IPS-20b (cell line): ENCODE measurements around the gene SLC6A18.

Source experiments
- H3K27ac ChIP-seq: one replicate; pipeline ENCODE4 v1.5.1; 2013; ENCODE audit warnings: low read length
- H3K27me3 ChIP-seq: 2 replicates; pipeline ENCODE4 v1.6.1; 2013; ENCODE audit warnings: mild to moderate bottlenecking, low read length, inconsistent platforms; ENCODE audit not compliant: insufficient read depth
- H3K36me3 ChIP-seq: 2 replicates; pipeline ENCODE4 v1.6.1; 2013; ENCODE audit warnings: low read depth, mild to moderate bottlenecking, inconsistent platforms, low read length, moderate library complexity; ENCODE audit not compliant: insufficient read depth
- H3K4me1 ChIP-seq: 2 replicates; pipeline ENCODE4 v1.6.1; 2013; ENCODE audit warnings: mild to moderate bottlenecking, control low read depth, inconsistent platforms, low read length, moderate library complexity; ENCODE audit not compliant: insufficient read depth
- H3K4me3 ChIP-seq: 2 replicates; pipeline ENCODE4 v1.5.1; 2013; ENCODE audit warnings: mild to moderate bottlenecking, low read length, inconsistent platforms
- H3K9ac ChIP-seq: 2 replicates; pipeline ENCODE4 v1.6.1; 2013; ENCODE audit warnings: low read depth, mild to moderate bottlenecking, inconsistent platforms, low read length, moderate library complexity
- H3K9me3 ChIP-seq: 2 replicates; pipeline ENCODE4 v1.6.1; 2013; ENCODE audit warnings: mild to moderate bottlenecking, low read depth, low read length, inconsistent platforms; ENCODE audit not compliant: insufficient read depth

The SLC6A18 gene

GRCh38 chr5:1255081-1255561 lies 29.9 kb downstream of the SLC6A18 start:
- Histone ChIP-seq H3K4me1 (no peaks in the 10 kb centered on the region), H3K36me3 (no peaks in the 10 kb centered on the region), H3K9me3 (no peaks in the 10 kb centered on the region), H3K4me3 (no peak overlapping the region), H3K27me3 (no peaks in the 10 kb centered on the region), H3K27ac (no peak overlapping the region), H3K9ac (no peak overlapping the region; the same call in 1 of the 2 replicates)

GRCh38 chr5:1256776-1257175 lies 31.6 kb downstream of the SLC6A18 start:
- Histone ChIP-seq H3K9me3 (no peaks in the 10 kb centered on the region), H3K4me3 (no peak overlapping the region), H3K36me3 (no peaks in the 10 kb centered on the region; the same call in 1 of the 2 replicates), H3K27me3 (no peaks in the 10 kb centered on the region), H3K9ac (no peak overlapping the region), H3K27ac (no peak overlapping the region), H3K4me1 (no peaks in the 10 kb centered on the region)

GRCh38 chr5:1257363-1257762 lies 32.2 kb downstream of the SLC6A18 start:
- Histone ChIP-seq H3K36me3 (no peaks in the 10 kb centered on the region; the same call in 1 of the 2 replicates), H3K4me3 (no peak overlapping the region), H3K27me3 (no peaks in the 10 kb centered on the region), H3K9ac (no peak overlapping the region), H3K27ac (no peak overlapping the region), H3K9me3 (no peaks in the 10 kb centered on the region), H3K4me1 (no peaks in the 10 kb centered on the region)

- H3K4me1 ChIP-seq = no peaks in the 10 kb centered on the region
- H3K36me3 ChIP-seq = no peaks in the 10 kb centered on the region; the same call in 1 of the 2 replicates
- H3K27ac ChIP-seq = no peak overlapping the region
- no peaks in the 10 kb centered on the region for H3K27me3 ChIP-seq
- no peaks in the 10 kb centered on the region for H3K9me3 ChIP-seq
- no peak overlapping the region for H3K4me3 ChIP-seq
- no peak overlapping the region for H3K9ac ChIP-seq
Observed at GRCh38 chr5:1257841-1258240, 32.7 kb downstream of the SLC6A18 start.

- no peaks in the 10 kb centered on the region for H3K9me3 ChIP-seq
- no peaks in the 10 kb centered on the region for H3K4me1 ChIP-seq
- no peaks in the 10 kb centered on the region; the same call in none of the 2 replicates for H3K36me3 ChIP-seq
- H3K27ac ChIP-seq = no peak overlapping the region
- H3K9ac ChIP-seq = no peak overlapping the region
- no peaks in the 10 kb centered on the region for H3K27me3 ChIP-seq
- H3K4me3 ChIP-seq = no peak overlapping the region
Observed at GRCh38 chr5:1259806-1260480, 34.8 kb downstream of the SLC6A18 start.

GRCh38 chr5:1261643-1262042 lies 36.5 kb downstream of the SLC6A18 start:
- no peaks in the 10 kb centered on the region for H3K27me3 ChIP-seq
- no peak overlapping the region for H3K4me3 ChIP-seq
- H3K36me3 ChIP-seq = peaks cover 6% of the 10 kb centered on the region
- H3K9me3 ChIP-seq = no peaks in the 10 kb centered on the region
- H3K4me1 ChIP-seq = no peaks in the 10 kb centered on the region
- H3K27ac ChIP-seq = no peak overlapping the region
- no peak overlapping the region for H3K9ac ChIP-seq

- H3K4me3 ChIP-seq = no peak overlapping the region
- H3K4me1 ChIP-seq = no peaks in the 10 kb centered on the region
- no peak overlapping the region for H3K27ac ChIP-seq
- H3K27me3 ChIP-seq = no peaks in the 10 kb centered on the region
- no peaks in the 10 kb centered on the region for H3K9me3 ChIP-seq
- H3K9ac ChIP-seq = no peak overlapping the region
- peaks cover 6% of the 10 kb centered on the region for H3K36me3 ChIP-seq
Observed at GRCh38 chr5:1262381-1262780, 37.2 kb downstream of the SLC6A18 start.

- peaks cover 12% of the 10 kb centered on the region for H3K36me3 ChIP-seq
- no peak overlapping the region for H3K4me3 ChIP-seq
- no peak overlapping the region for H3K27ac ChIP-seq
- no peaks in the 10 kb centered on the region for H3K4me1 ChIP-seq
- H3K9me3 ChIP-seq = no peaks in the 10 kb centered on the region
- H3K9ac ChIP-seq = no peak overlapping the region
- H3K27me3 ChIP-seq = no peaks in the 10 kb centered on the region
Observed at GRCh38 chr5:1264211-1264610, 39.0 kb downstream of the SLC6A18 start.

GRCh38 chr5:1265026-1265425 lies 39.8 kb downstream of the SLC6A18 start:
- Histone ChIP-seq H3K27ac (no peak overlapping the region), H3K27me3 (no peaks in the 10 kb centered on the region), H3K36me3 (peaks cover 12% of the 10 kb centered on the region), H3K9ac (no peak overlapping the region), H3K4me1 (no peaks in the 10 kb centered on the region), H3K4me3 (no peak overlapping the region), H3K9me3 (no peaks in the 10 kb centered on the region)

GRCh38 chr5:1265461-1266455 lies 40.6 kb downstream of the SLC6A18 start:
- no peaks in the 10 kb centered on the region for H3K4me1 ChIP-seq
- H3K36me3 ChIP-seq = peaks cover 17% of the 10 kb centered on the region
- H3K4me3 ChIP-seq = no peak overlapping the region
- no peaks in the 10 kb centered on the region for H3K27me3 ChIP-seq
- H3K9ac ChIP-seq = no peak overlapping the region
- H3K9me3 ChIP-seq = no peaks in the 10 kb centered on the region
- no peak overlapping the region for H3K27ac ChIP-seq

- Histone ChIP-seq H3K36me3 (peaks cover 20% of the 10 kb centered on the region), H3K9me3 (no peaks in the 10 kb centered on the region), H3K27me3 (no peaks in the 10 kb centered on the region), H3K4me1 (no peaks in the 10 kb centered on the region), H3K4me3 (no peak overlapping the region), H3K9ac (no peak overlapping the region), H3K27ac (no peak overlapping the region)
Observed at GRCh38 chr5:1266791-1267190, 41.6 kb downstream of the SLC6A18 start.
